ENCODE measurements around the gene PTX3.

PTX3 gene

GRCh38 chr3:157443905-157444796 is 7.5 kb downstream of the PTX3 start:
- TF ChIP-seq EZH2phosphoT487 (IDR thresholded peaks at IDR 0.05; ENCODE audit: borderline replicate concordance) = no peak
- no peak for TF ChIP-seq CTCF (conservative IDR thresholded peaks at IDR 0.05; ENCODE audit: low read length)
- Histone ChIP-seq H2AFZ (ENCODE audit: low read length) (no peak overlapping the region), H3K4me1 (ENCODE audit: insufficient read depth, low read length, poor library complexity, severe bottlenecking) (no peaks in the 10 kb centered on the region), H3F3A (ENCODE audit: low read depth) (no peaks in the 10 kb centered on the region), H3K36me3 (ENCODE audit: insufficient read depth, low read length) (no peaks in the 10 kb centered on the region), H3K4me2 (ENCODE audit: low read depth, low read length, poor library complexity, severe bottlenecking) (no peak overlapping the region), H3K9ac (ENCODE audit: low read depth, low read length, poor library complexity, severe bottlenecking) (no peak overlapping the region), H4K20me1 (ENCODE audit: insufficient read depth, low read length, poor library complexity, severe bottlenecking) (no peaks in the 10 kb centered on the region), H3K27me3 (ENCODE audit: insufficient read depth, low read length, poor library complexity, severe bottlenecking) (no peaks in the 10 kb centered on the region), H3K4me3 (ENCODE audit: low read length, poor library complexity, severe bottlenecking) (no peak overlapping the region), H3K9me2 (replicated peaks; ENCODE audit: low read depth, low read length) (no peaks in the 10 kb centered on the region), H3K79me2 (ENCODE audit: insufficient read depth, low read length) (no peaks in the 10 kb centered on the region), H3K9me3 (ENCODE audit: insufficient read depth, low read depth, low read length) (no peaks in the 10 kb centered on the region)

GRCh38 chr3:157444797-157445184 is 8.1 kb downstream of the PTX3 start:
- no peak for TF ChIP-seq CTCF (conservative IDR thresholded peaks at IDR 0.05; ENCODE audit: low read length)
- no peak for TF ChIP-seq EZH2phosphoT487 (IDR thresholded peaks at IDR 0.05; ENCODE audit: borderline replicate concordance)
- Histone ChIP-seq H3K4me3 (ENCODE audit: low read length, poor library complexity, severe bottlenecking) (no peak overlapping the region), H3K9ac (ENCODE audit: low read depth, low read length, poor library complexity, severe bottlenecking) (no peak overlapping the region), H3K4me1 (ENCODE audit: insufficient read depth, low read length, poor library complexity, severe bottlenecking) (no peaks in the 10 kb centered on the region), H3K9me2 (replicated peaks; ENCODE audit: low read depth, low read length) (no peaks in the 10 kb centered on the region), H3K9me3 (ENCODE audit: insufficient read depth, low read depth, low read length) (no peaks in the 10 kb centered on the region), H3K79me2 (ENCODE audit: insufficient read depth, low read length) (no peaks in the 10 kb centered on the region), H2AFZ (ENCODE audit: low read length) (no peak overlapping the region), H3K36me3 (ENCODE audit: insufficient read depth, low read length) (no peaks in the 10 kb centered on the region), H3K4me2 (ENCODE audit: low read depth, low read length, poor library complexity, severe bottlenecking) (no peak overlapping the region), H3F3A (ENCODE audit: low read depth) (no peaks in the 10 kb centered on the region), H4K20me1 (ENCODE audit: insufficient read depth, low read length, poor library complexity, severe bottlenecking) (no peaks in the 10 kb centered on the region), H3K27me3 (ENCODE audit: insufficient read depth, low read length, poor library complexity, severe bottlenecking) (no peaks in the 10 kb centered on the region)

- no peaks in the 10 kb centered on the region for H4K20me1 ChIP-seq (ENCODE audit: insufficient read depth, low read length, poor library complexity, severe bottlenecking)
- no peak overlapping the region for H2AFZ ChIP-seq (ENCODE audit: low read length)
- H3K4me2 ChIP-seq (ENCODE audit: low read depth, low read length, poor library complexity, severe bottlenecking) = no peak overlapping the region
- no peak for TF ChIP-seq CTCF (conservative IDR thresholded peaks at IDR 0.05; ENCODE audit: low read length)
- TF ChIP-seq EZH2phosphoT487 (IDR thresholded peaks at IDR 0.05; ENCODE audit: borderline replicate concordance) = no peak
- H3K9ac ChIP-seq (ENCODE audit: low read depth, low read length, poor library complexity, severe bottlenecking) = no peak overlapping the region
- H3K4me1 ChIP-seq (ENCODE audit: insufficient read depth, low read length, poor library complexity, severe bottlenecking) = no peaks in the 10 kb centered on the region
- H3K36me3 ChIP-seq (ENCODE audit: insufficient read depth, low read length) = no peaks in the 10 kb centered on the region
- no peaks in the 10 kb centered on the region for H3K27me3 ChIP-seq (ENCODE audit: insufficient read depth, low read length, poor library complexity, severe bottlenecking)
- no peak overlapping the region for H3K4me3 ChIP-seq (ENCODE audit: low read length, poor library complexity, severe bottlenecking)
- no peaks in the 10 kb centered on the region for H3K9me3 ChIP-seq (ENCODE audit: insufficient read depth, low read depth, low read length)
- H3K79me2 ChIP-seq (ENCODE audit: insufficient read depth, low read length) = no peaks in the 10 kb centered on the region
- H3F3A ChIP-seq (ENCODE audit: low read depth) = no peaks in the 10 kb centered on the region
- H3K9me2 ChIP-seq (replicated peaks; ENCODE audit: low read depth, low read length) = no peaks in the 10 kb centered on the region
Measured at GRCh38 chr3:157445857-157446256, 9.2 kb downstream of the PTX3 start.
